ENCODE measurements around the gene CENPE.

Gene CENPE

DNA sequence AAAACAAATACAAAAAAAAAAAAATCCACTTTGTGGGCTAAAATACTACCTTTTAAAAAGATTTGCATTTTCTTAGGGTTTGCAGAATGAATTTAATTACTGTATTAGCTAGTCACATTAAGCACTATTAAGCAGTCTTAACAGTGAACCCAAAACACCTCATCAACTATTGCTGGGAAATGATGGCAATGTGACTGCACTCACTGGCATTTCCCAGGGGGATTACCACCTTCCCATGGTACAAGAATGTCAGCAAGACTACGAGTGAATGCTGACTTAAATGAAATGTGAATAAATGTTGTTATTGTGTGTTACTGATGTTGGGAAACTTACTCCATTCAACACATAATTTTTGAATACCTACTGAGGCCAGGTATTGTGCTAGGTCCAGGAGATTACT, 111.6 kb downstream of the CENPE start (continued):
- no peak for TF ChIP-seq OSR2 (tag by site-specific recombination; IDR thresholded peaks at IDR 0.05)
- TF ChIP-seq ZBTB11 (tag by site-specific recombination; conservative IDR thresholded peaks at IDR 0.05; ENCODE audit: low read depth): no peak
- no peak for TF ChIP-seq ZSCAN16 (tag by site-specific recombination; IDR thresholded peaks at IDR 0.05)
- no peak for TF ChIP-seq ZNF114 (tag by site-specific recombination; IDR thresholded peaks at IDR 0.05)
- no peak for TF ChIP-seq SP3 (tag by site-specific recombination; IDR thresholded peaks at IDR 0.05)
- TF ChIP-seq PRDM1 (tag by site-specific recombination; IDR thresholded peaks at IDR 0.05): no peak
- TF ChIP-seq MZF1 (tag by site-specific recombination; IDR thresholded peaks at IDR 0.05; ENCODE audit: borderline replicate concordance): no peak
- no peak for TF ChIP-seq YY1 (tag by site-specific recombination; IDR thresholded peaks at IDR 0.05)
- TF ChIP-seq, protein P1, sequence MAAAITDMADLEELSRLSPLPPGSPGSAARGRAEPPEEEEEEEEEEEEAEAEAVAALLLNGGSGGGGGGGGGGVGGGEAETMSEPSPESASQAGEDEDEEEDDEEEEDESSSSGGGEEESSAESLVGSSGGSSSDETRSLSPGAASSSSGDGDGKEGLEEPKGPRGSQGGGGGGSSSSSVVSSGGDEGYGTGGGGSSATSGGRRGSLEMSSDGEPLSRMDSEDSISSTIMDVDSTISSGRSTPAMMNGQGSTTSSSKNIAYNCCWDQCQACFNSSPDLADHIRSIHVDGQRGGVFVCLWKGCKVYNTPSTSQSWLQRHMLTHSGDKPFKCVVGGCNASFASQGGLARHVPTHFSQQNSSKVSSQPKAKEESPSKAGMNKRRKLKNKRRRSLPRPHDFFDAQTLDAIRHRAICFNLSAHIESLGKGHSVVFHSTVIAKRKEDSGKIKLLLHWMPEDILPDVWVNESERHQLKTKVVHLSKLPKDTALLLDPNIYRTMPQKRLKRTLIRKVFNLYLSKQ (tag by site-specific recombination; IDR thresholded peaks at IDR 0.05; ENCODE audit: borderline replicate concordance): no peak

GRCh38 chr4:103085555-103086196, 112.5 kb downstream of the CENPE start:
- peaks cover 0 to 53% of the 10 kb centered on the region in 2 experiments; a peak in 1 of 3 replicates for H3K36me3 ChIP-seq (ENCODE audit: control insufficient read depth in 2 of 2, insufficient read depth in 1 of 2, low read length in 2 of 2)
- no peaks in the 10 kb centered on the region for H3K9me3 ChIP-seq (ENCODE audit: control insufficient read depth, insufficient read depth, low read depth, low read length)
- no peak overlapping the region for H3K27ac ChIP-seq (ENCODE audit: extremely low read depth, low read depth, low read length)
- ChIA-PET POLR2A (no interaction called here), CTCF (no interaction called here)
- H3K4me3 ChIP-seq (ENCODE audit: low read depth, low read length): no peak overlapping the region
- no peaks in the 10 kb centered on the region for H3K4me1 ChIP-seq (ENCODE audit: control insufficient read depth, insufficient read depth, low read length)
- no peak for TF ChIP-seq ZNF626 (tag by site-specific recombination; IDR thresholded peaks at IDR 0.05)
- TF ChIP-seq ZBTB17 (tag by site-specific recombination; IDR thresholded peaks at IDR 0.05): no peak
- no peak for TF ChIP-seq ZNF398 (tag by site-specific recombination; IDR thresholded peaks at IDR 0.05)
- TF ChIP-seq, protein P2, sequence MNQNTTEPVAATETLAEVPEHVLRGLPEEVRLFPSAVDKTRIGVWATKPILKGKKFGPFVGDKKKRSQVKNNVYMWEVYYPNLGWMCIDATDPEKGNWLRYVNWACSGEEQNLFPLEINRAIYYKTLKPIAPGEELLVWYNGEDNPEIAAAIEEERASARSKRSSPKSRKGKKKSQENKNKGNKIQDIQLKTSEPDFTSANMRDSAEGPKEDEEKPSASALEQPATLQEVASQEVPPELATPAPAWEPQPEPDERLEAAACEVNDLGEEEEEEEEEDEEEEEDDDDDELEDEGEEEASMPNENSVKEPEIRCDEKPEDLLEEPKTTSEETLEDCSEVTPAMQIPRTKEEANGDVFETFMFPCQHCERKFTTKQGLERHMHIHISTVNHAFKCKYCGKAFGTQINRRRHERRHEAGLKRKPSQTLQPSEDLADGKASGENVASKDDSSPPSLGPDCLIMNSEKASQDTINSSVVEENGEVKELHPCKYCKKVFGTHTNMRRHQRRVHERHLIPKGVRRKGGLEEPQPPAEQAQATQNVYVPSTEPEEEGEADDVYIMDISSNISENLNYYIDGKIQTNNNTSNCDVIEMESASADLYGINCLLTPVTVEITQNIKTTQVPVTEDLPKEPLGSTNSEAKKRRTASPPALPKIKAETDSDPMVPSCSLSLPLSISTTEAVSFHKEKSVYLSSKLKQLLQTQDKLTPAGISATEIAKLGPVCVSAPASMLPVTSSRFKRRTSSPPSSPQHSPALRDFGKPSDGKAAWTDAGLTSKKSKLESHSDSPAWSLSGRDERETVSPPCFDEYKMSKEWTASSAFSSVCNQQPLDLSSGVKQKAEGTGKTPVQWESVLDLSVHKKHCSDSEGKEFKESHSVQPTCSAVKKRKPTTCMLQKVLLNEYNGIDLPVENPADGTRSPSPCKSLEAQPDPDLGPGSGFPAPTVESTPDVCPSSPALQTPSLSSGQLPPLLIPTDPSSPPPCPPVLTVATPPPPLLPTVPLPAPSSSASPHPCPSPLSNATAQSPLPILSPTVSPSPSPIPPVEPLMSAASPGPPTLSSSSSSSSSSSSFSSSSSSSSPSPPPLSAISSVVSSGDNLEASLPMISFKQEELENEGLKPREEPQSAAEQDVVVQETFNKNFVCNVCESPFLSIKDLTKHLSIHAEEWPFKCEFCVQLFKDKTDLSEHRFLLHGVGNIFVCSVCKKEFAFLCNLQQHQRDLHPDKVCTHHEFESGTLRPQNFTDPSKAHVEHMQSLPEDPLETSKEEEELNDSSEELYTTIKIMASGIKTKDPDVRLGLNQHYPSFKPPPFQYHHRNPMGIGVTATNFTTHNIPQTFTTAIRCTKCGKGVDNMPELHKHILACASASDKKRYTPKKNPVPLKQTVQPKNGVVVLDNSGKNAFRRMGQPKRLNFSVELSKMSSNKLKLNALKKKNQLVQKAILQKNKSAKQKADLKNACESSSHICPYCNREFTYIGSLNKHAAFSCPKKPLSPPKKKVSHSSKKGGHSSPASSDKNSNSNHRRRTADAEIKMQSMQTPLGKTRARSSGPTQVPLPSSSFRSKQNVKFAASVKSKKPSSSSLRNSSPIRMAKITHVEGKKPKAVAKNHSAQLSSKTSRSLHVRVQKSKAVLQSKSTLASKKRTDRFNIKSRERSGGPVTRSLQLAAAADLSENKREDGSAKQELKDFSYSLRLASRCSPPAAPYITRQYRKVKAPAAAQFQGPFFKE (tag by site-specific recombination; IDR thresholded peaks at IDR 0.05; ENCODE audit: borderline replicate concordance): no peak
- TF ChIP-seq, protein P3, sequence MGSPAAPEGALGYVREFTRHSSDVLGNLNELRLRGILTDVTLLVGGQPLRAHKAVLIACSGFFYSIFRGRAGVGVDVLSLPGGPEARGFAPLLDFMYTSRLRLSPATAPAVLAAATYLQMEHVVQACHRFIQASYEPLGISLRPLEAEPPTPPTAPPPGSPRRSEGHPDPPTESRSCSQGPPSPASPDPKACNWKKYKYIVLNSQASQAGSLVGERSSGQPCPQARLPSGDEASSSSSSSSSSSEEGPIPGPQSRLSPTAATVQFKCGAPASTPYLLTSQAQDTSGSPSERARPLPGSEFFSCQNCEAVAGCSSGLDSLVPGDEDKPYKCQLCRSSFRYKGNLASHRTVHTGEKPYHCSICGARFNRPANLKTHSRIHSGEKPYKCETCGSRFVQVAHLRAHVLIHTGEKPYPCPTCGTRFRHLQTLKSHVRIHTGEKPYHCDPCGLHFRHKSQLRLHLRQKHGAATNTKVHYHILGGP (tag by site-specific recombination; IDR thresholded peaks at IDR 0.05): no peak
- TF ChIP-seq ZNF114 (tag by site-specific recombination; IDR thresholded peaks at IDR 0.05): no peak
- TF ChIP-seq SALL2 (tag by site-specific recombination; IDR thresholded peaks at IDR 0.05; ENCODE audit: borderline replicate concordance): no peak
- no peak for TF ChIP-seq ZNF311 (tag by site-specific recombination; IDR thresholded peaks at IDR 0.05; ENCODE audit: borderline replicate concordance)
- TF ChIP-seq, protein P4, sequence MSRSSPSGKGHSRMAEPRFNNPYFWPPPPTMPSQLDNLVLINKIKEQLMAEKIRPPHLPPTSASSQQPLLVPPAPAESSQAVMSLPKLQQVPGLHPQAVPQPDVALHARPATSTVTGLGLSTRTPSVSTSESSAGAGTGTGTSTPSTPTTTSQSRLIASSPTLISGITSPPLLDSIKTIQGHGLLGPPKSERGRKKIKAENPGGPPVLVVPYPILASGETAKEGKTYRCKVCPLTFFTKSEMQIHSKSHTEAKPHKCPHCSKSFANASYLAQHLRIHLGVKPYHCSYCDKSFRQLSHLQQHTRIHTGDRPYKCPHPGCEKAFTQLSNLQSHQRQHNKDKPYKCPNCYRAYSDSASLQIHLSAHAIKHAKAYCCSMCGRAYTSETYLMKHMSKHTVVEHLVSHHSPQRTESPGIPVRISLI (tag by site-specific recombination; IDR thresholded peaks at IDR 0.05): no peak
- TF ChIP-seq ZNF248 (tag by site-specific recombination; IDR thresholded peaks at IDR 0.05): no peak

Data from HEK293 (cell line).